ENCODE measurements around the gene TMEM179. TPM values are rescaled to one million over a fixed set of nuclear protein-coding genes. Genes with fewer than 3 reads are reported as not detected.

The TMEM179 gene
- total RNA-seq, 4 donors from 2014 or later = not detected

DNA sequence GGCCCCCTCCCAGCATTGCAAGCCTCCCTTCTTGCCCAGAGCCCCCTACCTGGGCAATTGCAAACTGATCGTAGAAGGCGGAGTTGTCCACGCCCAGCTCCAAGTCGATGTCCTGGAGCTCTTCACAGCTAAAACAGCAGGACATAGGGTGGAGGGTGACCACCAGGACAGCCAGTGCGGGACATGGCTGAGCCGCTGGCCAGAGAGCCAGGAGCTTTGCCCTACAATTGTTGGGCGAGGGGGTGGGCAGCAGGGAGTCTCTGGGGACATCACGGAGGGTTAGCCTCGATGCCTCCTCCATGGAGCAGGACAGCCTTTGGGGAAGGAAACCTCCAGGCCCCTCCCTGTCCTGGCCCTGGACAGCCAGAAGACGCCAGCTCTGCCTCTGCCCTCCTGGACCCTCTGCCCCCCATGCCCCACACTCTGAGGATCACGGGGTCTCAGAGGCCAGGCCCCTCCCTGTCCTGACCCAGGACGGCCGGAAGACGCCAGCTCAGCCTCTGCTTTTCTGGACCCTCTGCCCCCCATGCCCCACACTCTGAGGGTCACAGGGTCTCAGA, 9.4 kb downstream of the TMEM179 start:
- no peak for DNase-seq
- H3K27me3 ChIP-seq = peaks cover 0 to 77% (median 0%) of the 10 kb centered on the region in 4 donors
- no peak overlapping the region for H3K4me3 ChIP-seq
- H3K36me3 ChIP-seq = no peaks in the 10 kb centered on the region
- 77% methylated on average over 4 of the region's 14 CpGs; no CpG with 5 or more reads in 1 of the 2 donors for WGBS, 2 donors
- H3K4me1 ChIP-seq = no peaks in the 10 kb centered on the region
- no peak overlapping the region for H3K27ac ChIP-seq
- intact Hi-C loops (cut with DNase I) = no loop called here
- TF ChIP-seq, protein P1, sequence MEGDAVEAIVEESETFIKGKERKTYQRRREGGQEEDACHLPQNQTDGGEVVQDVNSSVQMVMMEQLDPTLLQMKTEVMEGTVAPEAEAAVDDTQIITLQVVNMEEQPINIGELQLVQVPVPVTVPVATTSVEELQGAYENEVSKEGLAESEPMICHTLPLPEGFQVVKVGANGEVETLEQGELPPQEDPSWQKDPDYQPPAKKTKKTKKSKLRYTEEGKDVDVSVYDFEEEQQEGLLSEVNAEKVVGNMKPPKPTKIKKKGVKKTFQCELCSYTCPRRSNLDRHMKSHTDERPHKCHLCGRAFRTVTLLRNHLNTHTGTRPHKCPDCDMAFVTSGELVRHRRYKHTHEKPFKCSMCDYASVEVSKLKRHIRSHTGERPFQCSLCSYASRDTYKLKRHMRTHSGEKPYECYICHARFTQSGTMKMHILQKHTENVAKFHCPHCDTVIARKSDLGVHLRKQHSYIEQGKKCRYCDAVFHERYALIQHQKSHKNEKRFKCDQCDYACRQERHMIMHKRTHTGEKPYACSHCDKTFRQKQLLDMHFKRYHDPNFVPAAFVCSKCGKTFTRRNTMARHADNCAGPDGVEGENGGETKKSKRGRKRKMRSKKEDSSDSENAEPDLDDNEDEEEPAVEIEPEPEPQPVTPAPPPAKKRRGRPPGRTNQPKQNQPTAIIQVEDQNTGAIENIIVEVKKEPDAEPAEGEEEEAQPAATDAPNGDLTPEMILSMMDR (IDR thresholded peaks at IDR 0.05) = no peak
- no peak for TF ChIP-seq POLR2A (IDR thresholded peaks at IDR 0.05)
- no peaks in the 10 kb centered on the region for H3K9me3 ChIP-seq

DNA sequence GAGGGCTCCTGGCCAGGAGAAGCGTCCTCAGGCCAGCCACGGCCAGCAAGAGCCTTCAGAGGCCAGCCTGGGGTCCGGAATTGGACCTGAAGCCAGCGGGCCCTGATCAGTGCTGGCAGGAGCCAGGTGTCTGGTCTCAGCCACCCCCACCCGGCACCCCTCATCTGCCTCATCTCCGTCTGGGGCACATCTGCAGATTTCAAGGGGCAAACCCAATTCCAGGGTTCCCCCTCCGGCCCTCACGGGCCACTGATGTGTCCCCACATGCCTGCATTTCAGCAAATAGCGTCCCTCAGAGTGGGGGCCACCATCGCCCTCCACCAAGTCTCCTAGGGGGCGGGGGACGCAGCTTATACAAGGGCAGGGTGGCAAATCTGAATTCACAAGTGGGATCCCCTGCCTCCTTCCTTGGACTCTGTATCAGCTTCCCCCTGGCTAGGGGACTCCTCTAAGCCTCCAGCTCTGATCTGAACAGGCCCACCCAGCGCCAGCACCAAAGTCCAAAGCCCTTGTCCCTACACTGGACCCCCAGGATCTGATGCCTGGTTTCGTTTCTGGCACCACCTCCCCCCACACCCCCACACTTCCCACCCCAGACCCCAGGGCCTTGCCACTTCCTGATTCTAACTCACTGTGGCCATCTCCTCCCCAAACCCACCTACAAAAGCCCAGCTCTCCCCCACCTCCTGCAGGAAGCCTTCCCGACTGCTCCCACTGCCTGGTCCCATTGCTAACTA, 10.1 kb downstream of the TMEM179 start:
- Histone ChIP-seq H3K27ac (no peak overlapping the region), H3K4me1 (no peaks in the 10 kb centered on the region), H3K36me3 (no peaks in the 10 kb centered on the region), H3K4me3 (no peak overlapping the region), H3K9me3 (no peaks in the 10 kb centered on the region), H3K27me3 (peaks cover 0 to 71% (median 0%) of the 10 kb centered on the region in 4 donors)
- no peak for DNase-seq
- TF ChIP-seq POLR2A (IDR thresholded peaks at IDR 0.05) = no peak
- TF ChIP-seq, protein P1 (IDR thresholded peaks at IDR 0.05) = no peak
- intact Hi-C loops (cut with DNase I) = no loop called here
- WGBS, 2 donors = 67 to 81% methylated on average over 3 to 6 of the region's 15 CpGs

DNA sequence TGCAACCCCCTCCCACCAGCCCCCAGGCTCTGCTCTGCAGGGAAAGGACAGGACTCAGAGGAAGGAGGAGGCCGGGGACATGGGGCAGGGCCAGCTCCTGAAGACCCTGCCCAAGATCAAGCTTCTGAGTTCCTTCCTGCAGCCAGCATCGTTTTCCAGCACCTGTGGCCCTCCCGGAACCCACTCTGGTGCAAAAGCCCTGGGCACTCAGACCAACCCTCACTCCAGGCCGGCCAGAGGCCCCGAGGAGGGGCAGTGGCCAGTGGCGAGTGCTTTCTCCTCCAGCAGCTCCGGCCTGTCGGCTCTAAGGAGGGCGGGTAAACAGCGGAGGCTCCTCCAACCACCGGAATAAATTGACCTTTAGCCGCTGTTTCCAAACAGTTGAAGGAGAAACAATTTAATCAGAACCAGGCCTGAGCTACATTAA, 10.8 kb downstream of the TMEM179 start:
- no peak for DNase-seq
- Histone ChIP-seq H3K27me3 (peaks cover 0 to 71% (median 0%) of the 10 kb centered on the region in 4 donors), H3K9me3 (no peaks in the 10 kb centered on the region), H3K27ac (no peak overlapping the region), H3K4me1 (no peaks in the 10 kb centered on the region), H3K4me3 (no peak overlapping the region), H3K36me3 (no peaks in the 10 kb centered on the region)
- WGBS, 2 donors = 54% methylated on average over 2 of the region's 12 CpGs; no CpG with 5 or more reads in 1 of the 2 donors
- intact Hi-C loops (cut with DNase I) = no loop called here
- TF ChIP-seq, protein P1 (IDR thresholded peaks at IDR 0.05) = no peak
- TF ChIP-seq POLR2A (IDR thresholded peaks at IDR 0.05) = no peak

DNA sequence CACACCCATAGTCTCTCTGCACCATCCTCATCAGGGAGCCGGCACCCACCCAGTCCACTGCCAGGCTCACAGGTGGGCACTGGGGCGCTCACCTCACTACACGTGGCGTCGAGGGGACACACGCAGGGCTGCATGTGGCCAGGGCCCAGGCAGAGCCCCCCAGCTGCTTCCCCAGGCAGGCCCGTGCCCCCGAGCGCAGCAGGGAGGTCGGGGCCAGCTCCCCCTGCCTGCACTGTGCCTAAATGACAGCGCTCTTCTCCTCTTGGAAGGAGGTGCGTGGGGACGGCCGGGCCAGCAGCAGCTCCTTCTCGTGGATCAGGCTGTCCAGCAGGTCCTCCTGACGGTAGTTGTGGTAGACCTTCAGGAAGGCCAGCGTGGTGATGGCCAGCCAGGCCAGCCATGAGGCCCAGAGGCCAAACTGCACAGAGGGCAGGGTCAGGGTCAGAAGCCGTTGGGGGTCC, 11.3 kb downstream of the TMEM179 start:
- intact Hi-C loops (cut with DNase I) = no loop called here
- Histone ChIP-seq H3K9me3 (no peaks in the 10 kb centered on the region), H3K4me1 (no peaks in the 10 kb centered on the region), H3K27me3 (peaks cover 0 to 71% (median 0%) of the 10 kb centered on the region in 4 donors), H3K36me3 (no peaks in the 10 kb centered on the region), H3K27ac (no peak overlapping the region), H3K4me3 (no peak overlapping the region)
- TF ChIP-seq, protein P1 (IDR thresholded peaks at IDR 0.05) = no peak
- no peak for TF ChIP-seq POLR2A (IDR thresholded peaks at IDR 0.05)
- no peak for DNase-seq
- whole genome bisulfite sequencing, 2 donors = 56 to 60% methylated on average over 1 to 2 of the region's 18 CpGs

DNA sequence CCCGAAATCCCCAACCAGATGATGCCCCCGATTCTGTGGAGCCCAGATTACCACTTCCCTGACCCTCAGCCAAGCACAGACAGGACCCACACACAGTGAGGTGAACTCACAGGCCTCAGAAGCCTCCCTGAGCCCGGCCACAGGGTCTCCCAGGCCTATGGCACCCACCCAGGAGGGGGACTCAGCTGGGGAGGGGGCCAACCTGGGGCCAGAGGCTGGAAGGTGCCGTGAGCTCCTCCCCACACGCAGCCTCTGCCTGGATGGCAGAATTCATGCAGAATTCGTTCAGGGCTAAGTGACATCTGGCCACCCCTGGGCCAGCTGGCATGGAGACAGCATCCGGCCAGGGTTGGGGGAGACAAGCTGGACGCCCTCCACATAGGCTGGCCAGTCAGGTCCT, 11.8 kb downstream of the TMEM179 start:
- Histone ChIP-seq H3K27ac (no peak overlapping the region), H3K27me3 (peaks cover 0 to 71% (median 0%) of the 10 kb centered on the region in 4 donors), H3K4me1 (no peaks in the 10 kb centered on the region), H3K4me3 (no peak overlapping the region), H3K9me3 (no peaks in the 10 kb centered on the region), H3K36me3 (no peaks in the 10 kb centered on the region)
- TF ChIP-seq, protein P1 (IDR thresholded peaks at IDR 0.05) = no peak
- TF ChIP-seq POLR2A (IDR thresholded peaks at IDR 0.05) = no peak
- intact Hi-C loops (cut with DNase I) = no loop called here
- 27 to 60% methylated on average over 2 to 3 of the region's 8 CpGs for WGBS, 2 donors
- DNase-seq = no peak

Measured in esophagus squamous epithelium (tissue), 5 donors.